Measurements from ENCODE around the gene GSS. TPM values are rescaled to one million over a fixed set of nuclear protein-coding genes. Genes with fewer than 3 reads are reported as not detected.

Gene GSS
- total RNA-seq, 4 donors from 2014 or later, result 58.0 to 95.6 (median 84.6) TPM

- Histone ChIP-seq H3K36me3 (peaks cover 0 to 94% (median 5%) of the 10 kb centered on the region in 3 donors), H3K27me3 (no peaks in the 10 kb centered on the region), H3K27ac (no peak overlapping the region), H3K4me1 (no peaks in the 10 kb centered on the region), H3K9me3 (no peaks in the 10 kb centered on the region), H3K4me3 (no peak overlapping the region)
- TF ChIP-seq CTCF (IDR thresholded peaks at IDR 0.05) (no peak), POLR2A (IDR thresholded peaks at IDR 0.05) (no peak)
- no peak for DNase-seq
Measured at GRCh38 chr20:34926581-34926980, 29.0 kb downstream of the GSS start.

GRCh38 chr20:34925981-34926380 is 29.6 kb downstream of the GSS start:
- DNase-seq, result no peak
- Histone ChIP-seq H3K27me3 (no peaks in the 10 kb centered on the region), H3K4me3 (no peak overlapping the region), H3K36me3 (peaks cover 0 to 96% (median 5%) of the 10 kb centered on the region in 3 donors), H3K9me3 (no peaks in the 10 kb centered on the region), H3K27ac (no peak overlapping the region), H3K4me1 (no peaks in the 10 kb centered on the region)
- TF ChIP-seq CTCF (IDR thresholded peaks at IDR 0.05) (no peak), POLR2A (IDR thresholded peaks at IDR 0.05) (no peak)

- Histone ChIP-seq H3K4me1 (no peaks in the 10 kb centered on the region), H3K36me3 (peaks cover 0 to 97% (median 5%) of the 10 kb centered on the region in 3 donors), H3K4me3 (no peak overlapping the region), H3K9me3 (no peaks in the 10 kb centered on the region), H3K27ac (no peak overlapping the region), H3K27me3 (no peaks in the 10 kb centered on the region)
- DNase-seq, result no peak
- no peak for TF ChIP-seq POLR2A (IDR thresholded peaks at IDR 0.05)
- TF ChIP-seq CTCF (IDR thresholded peaks at IDR 0.05), result no peak
Measured at GRCh38 chr20:34925341-34925740, 30.3 kb downstream of the GSS start.

- Histone ChIP-seq H3K27me3 (no peaks in the 10 kb centered on the region), H3K27ac (peak overlapping the region in 1 of 4 donors; percentile 10), H3K36me3 (peaks cover 0 to 87% (median 5%) of the 10 kb centered on the region in 3 donors), H3K9me3 (no peaks in the 10 kb centered on the region), H3K4me3 (no peak overlapping the region), H3K4me1 (no peaks in the 10 kb centered on the region)
- no peak for DNase-seq
- TF ChIP-seq POLR2A (IDR thresholded peaks at IDR 0.05), result no peak
- no peak for TF ChIP-seq CTCF (IDR thresholded peaks at IDR 0.05)
Measured at GRCh38 chr20:34923414-34923813, 32.2 kb downstream of the GSS start.

GRCh38 chr20:34922654-34923381 is 32.8 kb downstream of the GSS start:
- no peak for TF ChIP-seq POLR2A (IDR thresholded peaks at IDR 0.05)
- TF ChIP-seq CTCF (IDR thresholded peaks at IDR 0.05), result no peak
- Histone ChIP-seq H3K4me1 (no peaks in the 10 kb centered on the region), H3K4me3 (no peak overlapping the region), H3K9me3 (no peaks in the 10 kb centered on the region), H3K36me3 (peaks cover 0 to 81% (median 5%) of the 10 kb centered on the region in 3 donors), H3K27ac (peak overlapping the region in 1 of 4 donors; percentile 10), H3K27me3 (no peaks in the 10 kb centered on the region)
- DNase-seq, result no peak

Measured in Peyer's patch (tissue), 4 donors.